ENCODE results near the gene OARD1. TPM values are rescaled to one million over a fixed set of nuclear protein-coding genes. Genes with fewer than 3 reads are reported as not detected.
"Not testable (repeated sequence)": the region's sequence is repeated elsewhere in the genome, so short reads cannot be mapped to it uniquely, and the experiment has no call there.

Gene OARD1
- total RNA-seq = 10 to 100 TPM; 15.0 to 27.4 TPM

GRCh38 chr6:41071923-41072835 lies at the start of gene OARD1:
Gene OARD1 (minus strand): TSS chr6:41072356. CDS start chr6:41071634, 722 bp downstream.
- Histone ChIP-seq H3K36me3 (replicated peaks in 1 of 2; ENCODE audit: insufficient read depth in 1 of 2, low read depth in 2 of 2) (no peaks in the 10 kb centered on the region), H3K27me3 (no peaks in the 10 kb centered on the region), H3K4me1 (peaks cover 40% of the 10 kb centered on the region), H3K27ac (peak within 1 kb of the TSS; percentile 97 to 100 (median 100)), H3K4me3 (peak within 1 kb of the TSS; percentile 76 to 83), H3K9me3 (no peaks in the 10 kb centered on the region)
- 1% methylated on average over 30 to 63 of the region's 63 CpGs for WGBS, 2 donors
- TF ChIP-seq POLR2A (IDR thresholded peaks at IDR 0.05) = peak; percentile 80 to 93 (median 88)
- peak in 3 of 7 experiments; percentile 26 to 38 (median 32) for TF ChIP-seq CTCF (IDR thresholded peaks at IDR 0.05)
- intact Hi-C loops (cut with DNase I) = no loop called here
- peak; percentile 99 for DNase-seq
- peak; percentile 80 for ATAC-seq

GRCh38 chr6:41120058-41120457 lies 47.9 kb upstream of the OARD1 start:
- no peak for DNase-seq
- ATAC-seq = no peak
- H3K4me3 ChIP-seq = no peak overlapping the region
- no peak overlapping the region for H3K27ac ChIP-seq
- intact Hi-C loops (cut with DNase I) = no loop called here
- peaks cover 4% of the 10 kb centered on the region for H3K4me1 ChIP-seq
- no peaks in the 10 kb centered on the region for H3K27me3 ChIP-seq
- H3K9me3 ChIP-seq = no peaks in the 10 kb centered on the region
- H3K36me3 ChIP-seq (replicated peaks in 1 of 2; ENCODE audit: insufficient read depth in 1 of 2, low read depth in 2 of 2) = no peaks in the 10 kb centered on the region
- TF ChIP-seq CTCF (IDR thresholded peaks at IDR 0.05) = no peak
- no peak for TF ChIP-seq POLR2A (IDR thresholded peaks at IDR 0.05)
- 95 to 96% methylated on average over 1 of the region's 1 CpG for WGBS, 2 donors

- Histone ChIP-seq H3K4me3 (no peak overlapping the region), H3K27me3 (no peaks in the 10 kb centered on the region), H3K27ac (no peak overlapping the region), H3K36me3 (replicated peaks in 1 of 2; ENCODE audit: insufficient read depth in 1 of 2, low read depth in 2 of 2) (no peaks in the 10 kb centered on the region), H3K4me1 (peaks cover 4% of the 10 kb centered on the region), H3K9me3 (no peaks in the 10 kb centered on the region)
- ATAC-seq (no peak), DNase-seq (no peak)
- TF ChIP-seq CTCF (IDR thresholded peaks at IDR 0.05) (no peak), POLR2A (IDR thresholded peaks at IDR 0.05) (no peak)
- intact Hi-C loops (cut with DNase I) = no loop called here
- WGBS, 2 donors = 55 to 69% methylated on average over 1 of the region's 1 CpG
Observed at GRCh38 chr6:41119508-41119907, 47.4 kb upstream of the OARD1 start.

- 83 to 92% methylated on average over 2 of the region's 2 CpGs for WGBS, 2 donors
- H3K27me3 ChIP-seq; H3K9me3 ChIP-seq; intact Hi-C loops (cut with DNase I); H3K27ac ChIP-seq; ATAC-seq; H3K36me3 ChIP-seq (replicated peaks in 1 of 2; ENCODE audit: insufficient read depth in 1 of 2, low read depth in 2 of 2); DNase-seq; H3K4me1 ChIP-seq; H3K4me3 ChIP-seq: not testable (repeated sequence)
Observed at GRCh38 chr6:41115027-41115426, 42.9 kb upstream of the OARD1 start.

- ATAC-seq (no peak), DNase-seq (no peak)
- no peaks in the 10 kb centered on the region for H3K4me1 ChIP-seq
- no peak overlapping the region for H3K27ac ChIP-seq
- no peak overlapping the region for H3K4me3 ChIP-seq
- peaks cover 0 to 1% of the 10 kb centered on the region in 2 donors for H3K36me3 ChIP-seq (replicated peaks in 1 of 2; ENCODE audit: insufficient read depth in 1 of 2, low read depth in 2 of 2)
- no peaks in the 10 kb centered on the region for H3K27me3 ChIP-seq
- intact Hi-C loops (cut with DNase I) = no loop called here
- TF ChIP-seq POLR2A (IDR thresholded peaks at IDR 0.05) = no peak
- TF ChIP-seq CTCF (IDR thresholded peaks at IDR 0.05) = no peak
- 78 to 82% methylated on average over 3 of the region's 3 CpGs for WGBS, 2 donors
- no peaks in the 10 kb centered on the region for H3K9me3 ChIP-seq
Observed at GRCh38 chr6:41111017-41111416, 38.9 kb upstream of the OARD1 start.

Data from body of pancreas (tissue), 4 donors.